HG03520 (cell line): ENCODE results near the gene MYZAP.

Experiments used
- ATAC-seq: cut with Tn5 transposase; IDR thresholded peaks from one replicate; pipeline ENCODE4 v1.9.1; 2021; ENCODE audit warnings: mild to moderate bottlenecking, moderate library complexity; ENCODE audit not compliant: unreplicated experiment

Gene MYZAP

GRCh38 chr15:57562196-57562769, 29.4 kb upstream of the MYZAP start:
- no peak for ATAC-seq

GRCh38 chr15:57563416-57563815, 28.3 kb upstream of the MYZAP start:
- no peak for ATAC-seq

DNA sequence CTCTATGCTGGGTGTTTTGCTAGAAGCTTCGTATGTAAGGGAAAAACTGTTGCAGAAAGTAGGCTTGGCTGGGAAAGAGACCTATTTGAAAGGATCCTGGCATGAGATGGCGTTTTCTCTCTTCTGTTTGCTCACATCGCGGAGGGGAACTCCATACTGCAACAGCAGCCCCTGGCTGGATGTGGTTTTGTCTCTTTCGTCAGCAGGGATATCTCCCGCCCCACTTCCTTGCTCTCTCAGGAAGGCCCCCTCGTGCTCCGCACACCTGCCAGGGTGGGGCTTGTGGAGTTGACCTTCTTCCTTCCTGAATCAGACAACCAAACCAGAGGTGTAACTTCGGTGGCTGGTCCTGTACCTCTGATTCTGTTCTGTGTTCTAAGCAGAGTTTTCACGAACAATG, 26.4 kb upstream of the MYZAP start:
- ATAC-seq = no peak

GRCh38 chr15:57566834-57567233, 24.9 kb upstream of the MYZAP start:
- ATAC-seq = no peak

GRCh38 chr15:57567891-57568290, 23.8 kb upstream of the MYZAP start:
- no peak for ATAC-seq

- no peak for ATAC-seq
Measured at GRCh38 chr15:57568299-57568698, 23.4 kb upstream of the MYZAP start.

GRCh38 chr15:57570340-57570739, 21.4 kb upstream of the MYZAP start:
- ATAC-seq = no peak

DNA sequence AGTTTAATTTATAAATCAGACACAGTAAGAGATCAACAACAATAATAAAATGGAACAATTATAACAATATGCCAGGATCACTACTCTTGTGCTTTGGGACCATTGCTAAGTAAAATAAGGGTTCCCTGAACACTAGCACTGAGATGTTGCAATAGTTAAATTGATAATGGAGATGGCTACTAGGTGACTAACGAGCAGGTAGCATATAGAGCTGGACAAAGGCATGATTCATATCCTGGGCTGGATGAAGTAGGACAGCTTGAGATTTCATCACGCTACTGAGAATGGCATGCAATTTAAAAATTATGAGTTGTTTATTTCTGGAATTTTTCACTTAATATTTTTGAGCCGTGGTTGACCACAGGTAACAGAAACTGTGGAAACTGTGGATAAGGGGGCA, 20.7 kb upstream of the MYZAP start:
- no peak for ATAC-seq

GRCh38 chr15:57571725-57572124, 20.0 kb upstream of the MYZAP start:
- no peak for ATAC-seq

DNA sequence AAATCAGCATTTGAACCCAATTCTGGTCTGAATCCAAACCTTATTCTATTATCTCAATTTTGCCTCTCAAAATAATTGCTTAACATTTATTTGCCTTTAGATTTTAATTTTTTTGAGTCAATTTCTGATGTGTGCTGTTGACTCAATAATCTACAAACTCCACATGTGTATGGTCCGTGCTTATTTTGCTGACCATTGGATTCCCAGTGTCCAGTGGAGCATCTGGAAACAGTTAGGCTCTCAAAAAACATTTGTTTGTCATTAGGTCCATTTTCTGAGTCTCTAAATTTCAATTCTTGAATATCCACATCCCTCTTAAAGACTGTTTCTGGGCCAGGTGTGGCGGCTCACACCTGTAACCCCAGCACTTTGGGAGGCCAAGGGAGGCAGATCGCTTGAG, 19.2 kb upstream of the MYZAP start:
- ATAC-seq = no peak

- ATAC-seq = no peak
Measured at GRCh38 chr15:57573151-57573550, 18.6 kb upstream of the MYZAP start.

DNA sequence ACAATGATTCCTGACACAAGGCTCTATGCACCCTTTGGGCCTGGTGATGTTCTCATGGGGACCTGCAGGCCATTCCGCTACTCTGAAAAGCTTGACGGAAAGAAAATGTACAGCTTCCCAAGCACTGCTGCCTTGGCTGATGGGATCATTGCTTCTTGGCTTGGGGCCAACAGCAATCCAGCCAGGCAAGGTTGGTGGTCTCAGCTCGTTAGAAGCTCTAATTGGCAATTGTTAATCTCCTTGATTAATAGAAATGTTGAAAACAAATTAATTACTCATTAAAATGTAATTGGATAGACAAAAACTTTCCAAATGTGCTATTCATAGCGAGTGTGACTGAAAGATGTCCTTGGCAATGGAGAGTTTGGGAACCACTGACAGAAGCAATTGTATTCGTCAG, 16.3 kb upstream of the MYZAP start:
- ATAC-seq = no peak

- no peak for ATAC-seq
Measured at GRCh38 chr15:57578288-57578900, 13.3 kb upstream of the MYZAP start.

DNA sequence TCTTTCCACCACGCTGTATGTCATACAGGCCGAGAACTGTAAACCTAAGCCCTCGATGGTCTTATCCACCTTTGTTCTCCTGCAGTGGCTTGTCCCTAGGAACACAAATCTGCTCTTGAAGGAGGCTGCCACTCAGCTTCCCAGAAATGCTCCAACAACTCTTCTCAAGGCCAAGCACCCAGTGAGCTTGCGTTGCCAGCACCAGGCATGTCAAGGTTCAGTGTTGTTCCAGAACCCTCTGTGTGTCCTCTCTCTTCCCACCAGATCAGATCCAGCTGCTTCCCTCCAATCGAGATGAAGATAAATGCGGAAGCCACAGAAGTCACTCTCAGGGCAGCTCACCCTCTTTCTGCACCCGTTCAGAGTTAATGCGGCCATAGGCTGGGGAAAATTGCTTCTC, 11.3 kb upstream of the MYZAP start:
- ATAC-seq = no peak

DNA sequence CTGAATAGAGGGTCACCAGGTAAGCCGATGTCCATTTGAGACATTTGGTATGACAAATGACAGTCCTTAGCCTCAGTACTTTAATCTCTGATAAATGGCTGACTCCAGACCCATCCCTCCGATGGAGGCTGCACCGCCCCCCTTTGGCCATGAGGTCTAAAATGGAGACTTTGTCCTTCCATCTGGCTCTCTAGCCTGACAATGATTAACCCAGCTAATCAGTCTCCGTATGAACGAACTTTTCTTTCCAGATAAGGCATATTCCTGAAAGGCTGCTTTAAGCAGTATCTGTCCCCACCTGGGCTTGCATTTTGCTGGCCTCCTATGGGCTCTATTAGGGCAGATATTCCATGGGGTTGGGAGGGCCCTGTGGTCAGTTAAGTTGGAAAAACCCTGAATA, 10.8 kb upstream of the MYZAP start:
- ATAC-seq = no peak

- no peak for ATAC-seq
Measured at GRCh38 chr15:57582090-57582489, 9.6 kb upstream of the MYZAP start.

DNA sequence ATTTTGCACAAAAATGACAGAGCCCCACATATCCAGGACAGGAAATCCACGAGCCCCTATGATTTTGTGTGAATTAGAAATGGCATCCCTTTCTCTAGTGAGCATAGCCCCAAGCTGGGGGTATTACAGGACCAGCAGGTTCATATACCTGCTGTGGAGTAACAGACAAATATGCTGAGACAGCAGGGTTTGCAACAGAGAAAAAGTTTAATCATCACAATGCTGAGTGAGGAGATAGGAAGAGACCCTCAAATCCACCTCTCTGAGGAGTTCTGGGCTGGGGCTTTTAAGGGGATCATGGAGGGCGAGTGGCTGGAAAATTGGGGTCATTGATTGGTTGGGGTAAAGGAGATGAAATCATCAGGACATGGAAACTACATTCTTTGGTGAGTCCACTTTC, 8.4 kb upstream of the MYZAP start:
- ATAC-seq = no peak

- ATAC-seq = no peak
Measured at GRCh38 chr15:57583720-57584119, 8.0 kb upstream of the MYZAP start.

- ATAC-seq = no peak
Measured at GRCh38 chr15:57586661-57587424, 4.9 kb upstream of the MYZAP start.

DNA sequence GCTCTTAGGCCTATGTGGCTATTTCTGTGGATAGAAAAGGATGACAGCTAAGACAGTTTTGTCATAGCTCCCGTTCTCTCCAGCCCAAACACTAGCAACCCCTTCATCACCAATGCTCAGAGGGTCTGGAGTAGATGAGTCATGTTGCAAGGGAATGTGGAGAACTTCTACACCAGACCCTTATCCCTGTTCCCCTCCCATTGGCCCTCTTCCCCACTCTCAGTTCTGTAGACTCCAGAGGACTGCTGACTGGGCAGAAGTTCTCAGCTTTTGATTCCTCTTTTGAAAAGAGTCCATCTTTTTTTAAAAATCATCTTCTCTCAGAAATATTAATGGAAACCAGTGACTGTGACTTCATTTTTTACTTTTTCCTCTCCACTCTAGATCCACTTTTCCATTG, 2.4 kb upstream of the MYZAP start:
- no peak for ATAC-seq

DNA sequence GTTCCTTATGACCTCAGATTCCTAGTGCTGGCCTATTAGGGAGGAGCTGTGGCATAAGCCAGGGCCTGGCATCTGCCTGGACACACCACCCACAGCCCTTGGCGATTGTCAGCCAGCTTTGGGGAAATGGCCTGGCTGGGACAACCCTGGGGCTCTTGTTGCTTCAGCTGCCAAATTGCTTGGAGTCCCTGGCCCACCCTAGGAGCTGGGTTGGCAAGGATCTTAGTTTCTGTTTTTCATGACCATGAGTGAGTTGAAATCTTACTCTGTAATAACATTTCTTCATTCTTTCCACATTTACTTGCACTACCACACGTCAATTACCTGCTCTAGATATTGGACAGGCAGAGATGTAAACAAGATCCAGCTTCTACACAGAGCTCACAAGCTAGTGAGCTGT, 1.9 kb upstream of the MYZAP start:
- no peak for ATAC-seq

GRCh38 chr15:57591237-57591821, 375 bp upstream of the MYZAP start:
- ATAC-seq = no peak
